ENCODE results near the gene ASTN2. TPM values are rescaled to one million over a fixed set of nuclear protein-coding genes. Genes with fewer than 3 reads are reported as not detected.

ASTN2 gene
- polyA plus RNA-seq, 1 experiment, result 12.8 TPM

GRCh38 chr9:116726602-116727001, 688.3 kb downstream of the ASTN2 start:
- TF ChIP-seq, protein P1, sequence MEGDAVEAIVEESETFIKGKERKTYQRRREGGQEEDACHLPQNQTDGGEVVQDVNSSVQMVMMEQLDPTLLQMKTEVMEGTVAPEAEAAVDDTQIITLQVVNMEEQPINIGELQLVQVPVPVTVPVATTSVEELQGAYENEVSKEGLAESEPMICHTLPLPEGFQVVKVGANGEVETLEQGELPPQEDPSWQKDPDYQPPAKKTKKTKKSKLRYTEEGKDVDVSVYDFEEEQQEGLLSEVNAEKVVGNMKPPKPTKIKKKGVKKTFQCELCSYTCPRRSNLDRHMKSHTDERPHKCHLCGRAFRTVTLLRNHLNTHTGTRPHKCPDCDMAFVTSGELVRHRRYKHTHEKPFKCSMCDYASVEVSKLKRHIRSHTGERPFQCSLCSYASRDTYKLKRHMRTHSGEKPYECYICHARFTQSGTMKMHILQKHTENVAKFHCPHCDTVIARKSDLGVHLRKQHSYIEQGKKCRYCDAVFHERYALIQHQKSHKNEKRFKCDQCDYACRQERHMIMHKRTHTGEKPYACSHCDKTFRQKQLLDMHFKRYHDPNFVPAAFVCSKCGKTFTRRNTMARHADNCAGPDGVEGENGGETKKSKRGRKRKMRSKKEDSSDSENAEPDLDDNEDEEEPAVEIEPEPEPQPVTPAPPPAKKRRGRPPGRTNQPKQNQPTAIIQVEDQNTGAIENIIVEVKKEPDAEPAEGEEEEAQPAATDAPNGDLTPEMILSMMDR (IDR thresholded peaks at IDR 0.05; ENCODE audit: insufficient read depth, low read depth, low read length), result no peak
- no peak overlapping the region for H3K4me3 ChIP-seq (ENCODE audit: low read depth, low read length)
- H3K27me3 ChIP-seq (ENCODE audit: control insufficient read depth, insufficient read depth, low read length), result peaks cover 1% of the 10 kb centered on the region; the same call in 1 of the 2 replicates
- CTCF ChIA-PET, result interaction anchor here (0.6 to 6.4 kb wide), 5 partner anchors 11 to 943 kb away, joined by 3 to 75 read pairs (median 4); no protein-coding TSS in a partner anchor
- POLR2A ChIA-PET, result interaction anchor here (0.7 kb wide), 1 partner anchor 652 kb away, joined by 4 read pairs; no protein-coding TSS in a partner anchor
- no peaks in the 10 kb centered on the region for H3K36me3 ChIP-seq (ENCODE audit: control insufficient read depth, insufficient read depth, low read length)
- no peak for DNase-seq (ENCODE audit: low read depth)

DNA sequence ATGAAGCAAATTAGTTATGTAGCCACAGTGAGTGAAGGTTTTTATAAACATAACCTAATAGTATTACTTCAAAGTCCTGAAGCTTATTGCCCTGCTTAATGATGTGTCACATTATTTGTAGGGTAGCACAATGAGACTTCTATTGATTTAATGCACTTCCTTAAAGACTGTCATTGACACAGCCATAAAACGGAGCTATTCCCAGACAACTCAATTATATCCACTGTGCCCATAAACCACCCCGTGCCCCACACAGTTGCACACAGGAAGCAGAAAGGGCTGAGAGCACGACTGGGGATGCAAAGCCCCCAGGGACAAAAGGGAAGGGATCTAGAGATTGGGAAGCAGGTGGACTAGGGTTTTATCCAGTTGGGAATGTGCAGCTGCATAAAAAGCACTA, 690.7 kb downstream of the ASTN2 start:
- no peak for DNase-seq (ENCODE audit: low read depth)
- H3K36me3 ChIP-seq (ENCODE audit: control insufficient read depth, insufficient read depth, low read length), result no peaks in the 10 kb centered on the region
- TF ChIP-seq, protein P1 (IDR thresholded peaks at IDR 0.05; ENCODE audit: insufficient read depth, low read depth, low read length), result no peak
- no peak overlapping the region for H3K4me3 ChIP-seq (ENCODE audit: low read depth, low read length)
- peaks cover 1% of the 10 kb centered on the region; the same call in 1 of the 2 replicates for H3K27me3 ChIP-seq (ENCODE audit: control insufficient read depth, insufficient read depth, low read length)
- CTCF ChIA-PET, result interaction anchor here (0.7 to 6.4 kb wide), 3 partner anchors 12 to 1574 kb away, joined by 3 to 75 read pairs (median 3); no protein-coding TSS in a partner anchor
- POLR2A ChIA-PET, result no interaction called here

- CTCF ChIA-PET, result interaction anchor here (4.0 kb wide), 1 partner anchor 15 kb away, joined by 20 read pairs; no protein-coding TSS in a partner anchor
- DNase-seq (ENCODE audit: low read depth), result no peak
- Histone ChIP-seq H3K27me3 (ENCODE audit: control insufficient read depth, insufficient read depth, low read length) (no peaks in the 10 kb centered on the region), H3K36me3 (ENCODE audit: control insufficient read depth, insufficient read depth, low read length) (no peaks in the 10 kb centered on the region), H3K4me3 (ENCODE audit: low read depth, low read length) (no peak overlapping the region)
- POLR2A ChIA-PET, result no interaction called here
- TF ChIP-seq, protein P1 (IDR thresholded peaks at IDR 0.05; ENCODE audit: insufficient read depth, low read depth, low read length), result no peak
Measured at GRCh38 chr9:116721944-116722343, 692.9 kb downstream of the ASTN2 start.

GRCh38 chr9:116721411-116721810, 693.4 kb downstream of the ASTN2 start:
- H3K4me3 ChIP-seq (ENCODE audit: low read depth, low read length), result no peak overlapping the region
- no peaks in the 10 kb centered on the region for H3K36me3 ChIP-seq (ENCODE audit: control insufficient read depth, insufficient read depth, low read length)
- no peaks in the 10 kb centered on the region for H3K27me3 ChIP-seq (ENCODE audit: control insufficient read depth, insufficient read depth, low read length)
- ChIA-PET CTCF (interaction anchor here (4.0 kb wide), 1 partner anchor 16 kb away, joined by 20 read pairs; no protein-coding TSS in a partner anchor), POLR2A (no interaction called here)
- TF ChIP-seq, protein P1 (IDR thresholded peaks at IDR 0.05; ENCODE audit: insufficient read depth, low read depth, low read length), result no peak
- no peak for DNase-seq (ENCODE audit: low read depth)

DNA sequence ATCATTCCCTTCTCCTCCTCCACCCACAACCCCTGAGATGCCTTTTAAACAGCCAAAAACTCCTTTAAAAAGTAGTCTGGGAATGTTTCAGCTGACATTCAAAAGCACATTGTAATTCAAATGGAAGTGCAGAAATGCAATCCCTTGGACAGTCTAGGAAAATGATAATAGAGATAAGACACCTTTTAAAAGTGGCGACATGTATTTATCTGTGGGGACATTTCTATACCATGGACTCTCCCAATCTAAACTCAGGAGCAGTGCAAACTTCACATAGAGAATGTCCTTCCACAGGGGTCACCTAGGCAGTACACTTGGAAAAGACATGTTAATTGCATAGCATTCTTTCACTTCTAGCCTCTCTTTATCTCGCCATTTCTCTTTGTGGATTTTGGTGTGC, 694.7 kb downstream of the ASTN2 start:
- CTCF ChIA-PET, result interaction anchor here (4.0 kb wide), 1 partner anchor 17 kb away, joined by 20 read pairs; no protein-coding TSS in a partner anchor
- no peak for DNase-seq (ENCODE audit: low read depth)
- POLR2A ChIA-PET, result no interaction called here
- Histone ChIP-seq H3K36me3 (ENCODE audit: control insufficient read depth, insufficient read depth, low read length) (no peaks in the 10 kb centered on the region), H3K4me3 (ENCODE audit: low read depth, low read length) (no peak overlapping the region), H3K27me3 (ENCODE audit: control insufficient read depth, insufficient read depth, low read length) (no peaks in the 10 kb centered on the region)
- TF ChIP-seq, protein P1 (IDR thresholded peaks at IDR 0.05; ENCODE audit: insufficient read depth, low read depth, low read length), result no peak
